HG02943 (cell line): ENCODE results near the gene CBX3.
"Not testable (repeated sequence)": the region's sequence is repeated elsewhere in the genome, so short reads cannot be mapped to it uniquely, and the experiment has no call there.

Source experiments
- ATAC-seq: cut with Tn5 transposase; IDR thresholded peaks from one replicate; pipeline ENCODE4 v1.9.1; 2021; ENCODE audit warnings: mild to moderate bottlenecking, low read depth, moderate library complexity; ENCODE audit not compliant: unreplicated experiment

CBX3 gene

GRCh38 chr7:26186364-26187311, 14.9 kb upstream of the CBX3 start:
- ATAC-seq = no peak

- ATAC-seq = no peak
Measured at GRCh38 chr7:26187380-26188205, 14.0 kb upstream of the CBX3 start.

- no peak for ATAC-seq
Measured at GRCh38 chr7:26188206-26188956, 13.2 kb upstream of the CBX3 start.

GRCh38 chr7:26188957-26189541, 12.5 kb upstream of the CBX3 start:
- no peak for ATAC-seq

- no peak for ATAC-seq
Measured at GRCh38 chr7:26189697-26190096, 11.8 kb upstream of the CBX3 start.

GRCh38 chr7:26190417-26190869, 11.1 kb upstream of the CBX3 start:
- ATAC-seq = no peak

- no peak for ATAC-seq
Measured at GRCh38 chr7:26191233-26191973, 10.1 kb upstream of the CBX3 start.

GRCh38 chr7:26191974-26192479, 9.5 kb upstream of the CBX3 start:
- ATAC-seq = no peak

- ATAC-seq = no peak
Measured at GRCh38 chr7:26192485-26193087, 9.0 kb upstream of the CBX3 start.

GRCh38 chr7:26193432-26194207, 7.9 kb upstream of the CBX3 start:
- ATAC-seq = no peak

GRCh38 chr7:26194764-26195163, 6.8 kb upstream of the CBX3 start:
- ATAC-seq = not testable (repeated sequence)

- ATAC-seq = no peak
Measured at GRCh38 chr7:26195182-26195581, 6.4 kb upstream of the CBX3 start.

GRCh38 chr7:26195867-26196657, 5.5 kb upstream of the CBX3 start:
- no peak for ATAC-seq

- no peak for ATAC-seq
Measured at GRCh38 chr7:26197153-26198115, 4.1 kb upstream of the CBX3 start.

- no peak for ATAC-seq
Measured at GRCh38 chr7:26198133-26198780, 3.3 kb upstream of the CBX3 start.

- ATAC-seq = no peak
Measured at GRCh38 chr7:26198781-26199169, 2.8 kb upstream of the CBX3 start.
